Mucosa of descending colon (tissue), 3 donors: ENCODE results near the gene PRKX. TPM values are rescaled to one million over a fixed set of nuclear protein-coding genes. Genes with fewer than 3 reads are reported as not detected.
"Not testable (repeated sequence)": the region's sequence is repeated elsewhere in the genome, so short reads cannot be mapped to it uniquely, and the experiment has no call there.

Experiments
- ATAC-seq: fragments of 200-7000 bp; cut with Tn5 transposase; one replicate; pipeline ENCODE4 v1.9.1; 2020; ENCODE audit warnings: mild to moderate bottlenecking, moderate library complexity
- DNase-seq, 3 donors: peaks; one replicate each; pipeline ENCODE4 v3.0.0-alpha.2; 2020
- H3K36me3 ChIP-seq: fragments of 200-600 bp; one replicate; pipeline ENCODE4 v1.8.0; 2021; ENCODE audit warnings: low read depth, mild to moderate bottlenecking
- H3K4me1 ChIP-seq: fragments of 200-600 bp; one replicate; pipeline ENCODE4 v1.8.0; 2021; ENCODE audit warnings: low read depth, mild to moderate bottlenecking
- H3K4me3 ChIP-seq: fragments of 200-600 bp; one replicate; pipeline ENCODE4 v1.8.0; 2021; ENCODE audit warnings: mild to moderate bottlenecking
- H3K9me3 ChIP-seq: fragments of 200-600 bp; one replicate; pipeline ENCODE4 v1.8.0; 2021; ENCODE audit warnings: mild to moderate bottlenecking
- CTCF ChIP-seq: fragments of 200-600 bp; IDR thresholded peaks from one replicate; pipeline ENCODE4 v1.8.0; 2022; ENCODE audit warnings: antibody characterized with exemption, mild to moderate bottlenecking
- intact Hi-C, 2 donors: fragments of 100-400 bp; cut with DNase I in 1 of 2; cut with micrococcal nuclease in 1 of 2; formaldehyde crosslinking; loops; one replicate each; pipeline versions ENCODE4 v1.11.0 to v1.11.1; 2022; cut with DNase I, micrococcal nuclease
- total RNA-seq, 3 donors: library from RNA; stranded (reverse); fragmentation: NEBNext Ultra II Directional in 2 of 3; extraction: Animal tissue kit (Norgen Biotek cat#: 25700) in 2 of 3; gene quantifications; one replicate each; pipeline versions ENCODE4 v1.2.1 to v1.2.4, GENCODE V29; 2021 to 2023
- donor health status: DM: no; HTN: no; CAD: no; lungs with moderate emphysema.
- donor health status: DM: no; HTN: no; CAD: no.
- donor health status: DM: no; HTN: yes; CAD: no.

Gene PRKX
- total RNA-seq, 3 donors from 2014 or later: 10.5 to 22.4 (median 21.5) TPM

- Histone ChIP-seq H3K9me3 (no peaks in the 10 kb centered on the region), H3K4me1 (no peaks in the 10 kb centered on the region), H3K4me3 (peak overlapping the region; percentile 57), H3K36me3 (no peaks in the 10 kb centered on the region)
- DNase-seq (peak in 2 of 3 donors; percentile 32 to 37), ATAC-seq (peak; percentile 20)
- TF ChIP-seq CTCF: no peak
- intact Hi-C loops: no loop called here
Observed at GRCh38 chrX:3712051-3712869, 1.2 kb downstream of the PRKX start.

GRCh38 chrX:3711331-3711917 is 2.0 kb downstream of the PRKX start:
- H3K4me1 ChIP-seq: no peaks in the 10 kb centered on the region
- no peaks in the 10 kb centered on the region for H3K9me3 ChIP-seq
- no peaks in the 10 kb centered on the region for H3K36me3 ChIP-seq
- DNase-seq: peak; percentile 26 to 64 (median 27)
- no peak overlapping the region for H3K4me3 ChIP-seq
- no peak for TF ChIP-seq CTCF
- intact Hi-C loops: no loop called here
- ATAC-seq: peak; percentile 5

GRCh38 chrX:3707673-3708274 is 5.7 kb downstream of the PRKX start:
- H3K36me3 ChIP-seq, H3K4me1 ChIP-seq, DNase-seq, H3K9me3 ChIP-seq, H3K4me3 ChIP-seq, intact Hi-C loops: not testable (repeated sequence)
- ATAC-seq: peak; percentile 67

DNA sequence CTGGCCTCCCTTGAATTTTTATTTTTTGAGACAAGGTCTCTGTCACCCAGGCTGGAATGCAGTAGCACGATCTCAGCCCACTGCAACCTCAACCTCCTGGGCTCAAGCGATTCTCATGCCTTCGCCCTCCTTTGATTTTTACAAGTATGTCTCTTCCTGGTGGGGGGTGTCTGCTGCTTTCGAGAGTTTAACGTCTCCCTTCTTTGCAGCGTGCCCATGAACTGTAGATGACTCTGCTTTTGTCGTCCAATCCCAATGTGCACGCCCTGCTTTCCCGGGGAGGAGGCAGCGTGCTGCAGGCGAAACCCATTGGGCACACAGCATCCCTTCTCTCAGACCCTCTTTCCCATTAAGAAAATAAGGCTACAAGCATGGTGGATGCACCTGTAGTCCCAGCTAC is 7.0 kb downstream of the PRKX start:
- no peak overlapping the region for H3K4me3 ChIP-seq
- intact Hi-C loops: no loop called here
- no peaks in the 10 kb centered on the region for H3K4me1 ChIP-seq
- H3K9me3 ChIP-seq: no peaks in the 10 kb centered on the region
- no peak for DNase-seq
- no peak for TF ChIP-seq CTCF
- H3K36me3 ChIP-seq: no peaks in the 10 kb centered on the region
- ATAC-seq: peak; percentile 49

DNA sequence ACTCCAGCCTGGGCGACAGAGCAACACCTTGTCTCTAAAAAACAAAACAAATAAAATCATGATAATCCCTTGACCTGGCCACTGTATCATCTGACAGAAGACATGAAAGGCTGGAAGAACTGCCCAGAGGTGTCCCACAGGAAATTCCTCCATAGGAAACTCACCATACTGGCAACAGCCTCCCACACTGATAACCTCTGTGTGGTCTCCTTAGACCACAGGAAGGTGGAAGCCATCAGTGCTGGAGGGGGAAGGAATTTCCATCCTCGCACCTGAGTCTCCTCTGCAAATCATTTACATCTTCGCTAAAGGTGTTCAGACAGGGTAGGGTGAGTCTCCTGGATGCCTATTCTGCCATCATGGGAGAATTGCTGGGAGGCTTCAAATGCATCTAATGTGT is 10.2 kb downstream of the PRKX start:
- H3K4me1 ChIP-seq, DNase-seq, H3K4me3 ChIP-seq, H3K36me3 ChIP-seq, intact Hi-C loops, ATAC-seq, H3K9me3 ChIP-seq: not testable (repeated sequence)

GRCh38 chrX:3702095-3702494 is 11.4 kb downstream of the PRKX start:
- H3K36me3 ChIP-seq, intact Hi-C loops, H3K4me1 ChIP-seq, H3K9me3 ChIP-seq, DNase-seq, H3K4me3 ChIP-seq, ATAC-seq: not testable (repeated sequence)

GRCh38 chrX:3701445-3701928 is 12.0 kb downstream of the PRKX start:
- H3K4me1 ChIP-seq, intact Hi-C loops, ATAC-seq, H3K9me3 ChIP-seq, H3K4me3 ChIP-seq, H3K36me3 ChIP-seq, DNase-seq: not testable (repeated sequence)
